CD4-positive, alpha-beta T cell (primary cell): ENCODE results near the gene GOSR2. TPM values are rescaled to one million over a fixed set of nuclear protein-coding genes. Genes with fewer than 3 reads are reported as not detected.

Experiments used
- ATAC-seq: fragments of 200-7000 bp; cut with Tn5 transposase; one replicate; pipeline ENCODE4 v1.10.0; 2022; ENCODE audit warnings: mild to moderate bottlenecking; ENCODE audit not compliant: poor library complexity
- CTCF ChIA-PET: fragments of 350-600 bp; sonication (Branson Sonifier 250); formaldehyde crosslinking; loops from one replicate; lab custom pipeline; 2021; ENCODE audit warnings: antibody characterized with exemption, inconsistent platforms; lab: Charles Lee
- POLR2A ChIA-PET: fragments of 350-600 bp; sonication (Branson Sonifier 250); formaldehyde crosslinking; loops from one replicate; lab custom pipeline; 2021; ENCODE audit warnings: antibody characterized with exemption, inconsistent platforms; lab: Charles Lee
- DNase-seq, 14 experiments: peaks; one replicate each; pipeline ENCODE4 v3.0.0-alpha.2; 2013 to 2020; ENCODE audit warnings: mixed read lengths in 2 of 14
- H3K27ac ChIP-seq, 2 donors: one replicate each; pipeline versions ENCODE4 v1.5.1 to v1.7.0; 2013; ENCODE audit warnings: low read length in 2 of 2, low read depth in 1 of 2, mild to moderate bottlenecking in 1 of 2
- H3K27me3 ChIP-seq, 2 experiments: 1 replicate in 1 of 2; 2 replicates in 1 of 2; pipeline versions ENCODE4 v1.6.1 to v1.7.0; 2013; ENCODE audit warnings: low read length in 2 of 2, control low read depth in 1 of 2, mild to moderate bottlenecking in 1 of 2, moderate library complexity in 1 of 2; ENCODE audit not compliant: insufficient read depth in 2 of 2, control insufficient read depth in 1 of 2
- H3K36me3 ChIP-seq: one replicate; pipeline ENCODE4 v1.6.1; 2013; ENCODE audit warnings: low read length, control low read depth; ENCODE audit not compliant: insufficient read depth
- H3K4me1 ChIP-seq: one replicate; pipeline ENCODE4 v1.6.1; 2013; ENCODE audit warnings: low read length, control low read depth; ENCODE audit not compliant: insufficient read depth
- H3K4me3 ChIP-seq: one replicate; pipeline ENCODE4 v1.5.1; 2013; ENCODE audit warnings: mild to moderate bottlenecking, low read length, moderate library complexity
- H3K9me3 ChIP-seq, 2 experiments: 1 replicate in 1 of 2; 2 replicates in 1 of 2; pipeline versions ENCODE4 v1.6.1 to v1.7.0; 2013; ENCODE audit warnings: low read length in 2 of 2, mild to moderate bottlenecking in 2 of 2, control low read depth in 1 of 2, moderate library complexity in 1 of 2; ENCODE audit not compliant: control insufficient read depth in 1 of 2, insufficient read depth in 1 of 2
- H3K27ac Mint-ChIP-seq: one replicate; pipeline ENCODE4 v1.8.0; 2020; ENCODE audit warnings: mixed read lengths
- H3K27me3 Mint-ChIP-seq: one replicate; pipeline ENCODE4 v1.8.0; 2021; ENCODE audit warnings: mixed read lengths
- H3K36me3 Mint-ChIP-seq: one replicate; pipeline ENCODE4 v1.8.0; 2021; ENCODE audit warnings: low read depth, mixed read lengths
- H3K4me1 Mint-ChIP-seq: one replicate; pipeline ENCODE4 v1.8.0; 2021; ENCODE audit warnings: low read depth, mixed read lengths
- H3K4me3 Mint-ChIP-seq: one replicate; pipeline ENCODE4 v1.8.0; 2020; ENCODE audit warnings: mild to moderate bottlenecking, mixed read lengths
- H3K9me3 Mint-ChIP-seq: one replicate; pipeline ENCODE4 v1.8.0; 2020; ENCODE audit warnings: mixed read lengths
- CTCF ChIP-seq: fragments of 200-600 bp; IDR thresholded peaks from one replicate; pipeline ENCODE4 v1.8.0; 2022; ENCODE audit warnings: antibody characterized with exemption, mild to moderate bottlenecking
- intact Hi-C, 2 experiments: fragments of 100-400 bp; cut with DNase I in 1 of 2; cut with micrococcal nuclease in 1 of 2; formaldehyde crosslinking; loops; one replicate each; pipeline versions ENCODE4 v1.15.1 to v1.9.0; 2023 to 2025; cut with DNase I, micrococcal nuclease
- total RNA-seq, 174 experiments: library from RNA in 2 of 174; stranded (reverse) in 2 of 174; gene quantifications; one replicate each; pipeline ENCODE4 v1.2.3 and lab custom pipeline; 2021 to 2026

Gene GOSR2
- total RNA-seq, 2 experiments from 2014 or later: 46.6 to 51.7 TPM

- Histone ChIP-seq H3K36me3 (peaks cover 13% of the 10 kb centered on the region), H3K27me3 (no peaks in the 10 kb centered on the region), H3K4me3 (no peak overlapping the region), H3K9me3 (no peaks in the 10 kb centered on the region), H3K27ac (no peak overlapping the region), H3K4me1 (peaks cover 14% of the 10 kb centered on the region)
- DNase-seq: no peak
- POLR2A ChIA-PET: no interaction called here
- Mint-ChIP-seq H3K4me3 (peak overlapping the region; percentile 97), H3K4me1 (peaks cover 70% of the 10 kb centered on the region), H3K27ac (peak overlapping the region; percentile 99), H3K36me3 (peaks cover 33% of the 10 kb centered on the region), H3K27me3 (no peaks in the 10 kb centered on the region), H3K9me3 (no peaks in the 10 kb centered on the region)
- ATAC-seq: no peak
- intact Hi-C loops: loop anchor here in 1 of 2 experiments (10.0 kb wide), 1 partner anchor 139 kb away; no protein-coding TSS in a partner anchor
- no peak for TF ChIP-seq CTCF
- CTCF ChIA-PET: no interaction called here
Measured at GRCh38 chr17:46925185-46925868, 2.4 kb downstream of the GOSR2 start.

GRCh38 chr17:46928467-46929261, 5.7 kb downstream of the GOSR2 start:
- H3K4me1 ChIP-seq: peaks cover 14% of the 10 kb centered on the region
- intact Hi-C loops: loop anchor here in 1 of 2 experiments (10.0 kb wide), 1 partner anchor 136 kb away; no protein-coding TSS in a partner anchor
- Mint-ChIP-seq H3K27ac (peak overlapping the region; percentile 31), H3K4me3 (no peak overlapping the region), H3K27me3 (no peaks in the 10 kb centered on the region), H3K36me3 (peaks cover 56% of the 10 kb centered on the region), H3K4me1 (peaks cover 57% of the 10 kb centered on the region), H3K9me3 (no peaks in the 10 kb centered on the region)
- no peak overlapping the region for H3K4me3 ChIP-seq
- TF ChIP-seq CTCF: no peak
- H3K27me3 ChIP-seq: no peaks in the 10 kb centered on the region
- DNase-seq (no peak), ATAC-seq (no peak)
- no peak overlapping the region for H3K27ac ChIP-seq
- CTCF ChIA-PET: no interaction called here
- peaks cover 45% of the 10 kb centered on the region for H3K36me3 ChIP-seq
- H3K9me3 ChIP-seq: no peaks in the 10 kb centered on the region
- POLR2A ChIA-PET: no interaction called here

- no peaks in the 10 kb centered on the region for H3K9me3 Mint-ChIP-seq
- Histone ChIP-seq H3K9me3 (no peaks in the 10 kb centered on the region), H3K27me3 (no peaks in the 10 kb centered on the region), H3K4me1 (peaks cover 14% of the 10 kb centered on the region), H3K4me3 (no peak overlapping the region), H3K36me3 (peaks cover 52% of the 10 kb centered on the region), H3K27ac (no peak overlapping the region)
- intact Hi-C loops: loop anchor here in 1 of 2 experiments (10.0 kb wide), 1 partner anchor 135 kb away; no protein-coding TSS in a partner anchor
- DNase-seq (no peak), ATAC-seq (no peak)
- no peak overlapping the region for H3K27ac Mint-ChIP-seq
- no peak overlapping the region for H3K4me3 Mint-ChIP-seq
- peaks cover 49% of the 10 kb centered on the region for H3K4me1 Mint-ChIP-seq
- H3K27me3 Mint-ChIP-seq: no peaks in the 10 kb centered on the region
- ChIA-PET POLR2A (no interaction called here), CTCF (no interaction called here)
- no peak for TF ChIP-seq CTCF
- H3K36me3 Mint-ChIP-seq: peaks cover 63% of the 10 kb centered on the region
Measured at GRCh38 chr17:46929413-46929812, 6.5 kb downstream of the GOSR2 start.
